SU-DHL-6 (cell line): Measurements from ENCODE around the gene MUSTN1.

Experiments used
- CTCF ChIP-seq: fragments of 200-600 bp; sonication (generic); IDR thresholded peaks from one replicate; pipeline ENCODE4 v1.5.1; 2017; ENCODE audit warnings: antibody characterized with exemption, mild to moderate bottlenecking, low read length, moderate library complexity; ENCODE audit not compliant: insufficient read depth, poor library complexity, severe bottlenecking
- EZH2phosphoT487 ChIP-seq: fragments of 200-600 bp; sonication (generic), shearing (Covaris generic); conservative IDR thresholded peaks from 2 replicates; pipeline ENCODE4 v1.6.1; 2018; ENCODE audit warnings: mild to moderate bottlenecking, antibody characterized with exemption, low read length, moderate library complexity, mixed read lengths

GRCh38 chr3:52841981-52842340 lies 7.1 kb upstream of the MUSTN1 start:
- TF ChIP-seq CTCF: no peak
- no peak for TF ChIP-seq EZH2phosphoT487
